Skeletal muscle satellite cell (primary cell): ENCODE data around the gene HINFP.
"Not testable (repeated sequence)": the region's sequence is repeated elsewhere in the genome, so short reads cannot be mapped to it uniquely, and the experiment has no call there.

Source experiments
- H3K27me3 ChIP-seq: 2 replicates; pipeline ENCODE4 v1.7.0; 2013; ENCODE audit warnings: low read length; ENCODE audit not compliant: control insufficient read depth, insufficient read depth
- H3K36me3 ChIP-seq: 2 replicates; pipeline ENCODE4 v1.7.0; 2013; ENCODE audit warnings: mild to moderate bottlenecking, control low read depth, low read length; ENCODE audit not compliant: insufficient read depth
- H3K4me1 ChIP-seq: 2 replicates; pipeline ENCODE4 v1.7.0; 2013; ENCODE audit warnings: low read length; ENCODE audit not compliant: control insufficient read depth, insufficient read depth
- H3K4me2 ChIP-seq: 2 replicates; pipeline ENCODE4 v1.7.0; 2013; ENCODE audit warnings: mild to moderate bottlenecking, low read length
- H3K4me3 ChIP-seq: 2 replicates; pipeline ENCODE4 v1.7.0; 2013; ENCODE audit warnings: low read length
- H3K9ac ChIP-seq: 2 replicates; pipeline ENCODE4 v1.7.0; 2013; ENCODE audit warnings: mild to moderate bottlenecking, low read depth, low read length, moderate library complexity
- H3K9me3 ChIP-seq: replicated peaks from 2 replicates; pipeline ENCODE4 v1.7.0; 2013; ENCODE audit warnings: mild to moderate bottlenecking, control low read depth, low read length

The HINFP gene

GRCh38 chr11:119125821-119126220 lies 4.4 kb downstream of the HINFP start:
- Histone ChIP-seq H3K4me1 (peaks cover 10% of the 10 kb centered on the region), H3K9me3 (no peaks in the 10 kb centered on the region), H3K4me2 (no peak overlapping the region), H3K27me3 (no peaks in the 10 kb centered on the region), H3K36me3 (peaks cover 14% of the 10 kb centered on the region), H3K9ac (no peak overlapping the region), H3K4me3 (no peak overlapping the region)

- Histone ChIP-seq H3K36me3 (peaks cover 22% of the 10 kb centered on the region), H3K27me3 (no peaks in the 10 kb centered on the region), H3K4me2 (no peak overlapping the region), H3K9me3 (no peaks in the 10 kb centered on the region), H3K4me3 (no peak overlapping the region), H3K9ac (no peak overlapping the region), H3K4me1 (peaks cover 7% of the 10 kb centered on the region)
These were observed 5.4 kb downstream of the HINFP start for GRCh38 chr11:119126675-119127268.

DNA sequence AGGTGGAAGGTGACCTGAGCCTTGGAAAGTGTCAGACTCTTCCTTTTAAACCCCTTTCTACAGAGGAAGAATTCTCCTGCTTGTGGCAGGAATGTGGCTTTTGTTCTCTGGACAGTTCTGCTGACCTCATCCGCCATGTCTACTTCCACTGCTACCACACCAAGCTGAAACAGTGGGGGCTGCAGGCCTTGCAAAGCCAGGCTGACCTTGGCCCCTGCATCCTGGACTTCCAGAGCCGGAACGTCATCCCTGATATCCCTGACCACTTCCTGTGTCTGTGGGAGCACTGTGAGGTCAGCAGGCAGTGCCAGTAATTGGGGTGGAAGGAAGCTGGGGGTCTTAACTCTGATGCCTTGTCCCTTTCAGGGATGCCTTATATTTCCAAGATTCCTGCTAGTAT lies 9.3 kb downstream of the HINFP start:
- H3K9me3 ChIP-seq, result no peaks in the 10 kb centered on the region
- H3K4me1 ChIP-seq, result no peaks in the 10 kb centered on the region
- H3K36me3 ChIP-seq, result peaks cover 47% of the 10 kb centered on the region

DNA sequence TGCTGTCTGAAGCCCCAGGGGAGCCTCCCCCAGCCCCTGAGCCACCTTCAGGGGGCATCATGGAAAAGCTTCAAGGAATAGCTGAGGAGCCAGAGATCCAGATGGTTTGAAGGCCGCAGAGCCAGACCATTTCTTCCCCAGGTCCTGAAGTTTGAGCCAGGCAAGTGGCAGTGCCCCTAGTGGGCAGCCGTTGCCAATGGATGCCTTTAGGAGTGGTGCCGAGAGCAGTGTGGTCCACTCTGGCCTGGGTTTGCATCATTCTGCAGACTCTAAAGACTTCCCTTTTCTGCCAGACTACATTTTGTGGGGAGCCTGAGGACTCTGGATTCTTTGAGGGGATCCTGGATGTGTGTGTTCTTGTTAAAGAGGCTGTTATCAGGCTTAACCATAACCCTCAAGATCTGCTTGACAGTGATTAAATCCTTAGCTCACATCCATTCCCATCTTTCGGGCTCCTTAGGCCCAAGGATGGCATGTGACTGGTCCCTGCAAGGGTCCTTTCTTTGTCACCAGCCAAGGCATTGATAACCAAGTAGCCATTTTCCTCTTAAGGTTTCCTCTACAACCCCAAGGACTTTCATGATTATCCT lies 13.1 kb downstream of the HINFP start:
- H3K9me3 ChIP-seq, result no peaks in the 10 kb centered on the region
- no peaks in the 10 kb centered on the region for H3K27me3 ChIP-seq
- H3K4me2 ChIP-seq, result no peak overlapping the region
- H3K4me3 ChIP-seq, result no peak overlapping the region
- no peak overlapping the region for H3K9ac ChIP-seq
- H3K36me3 ChIP-seq, result peaks cover 47% of the 10 kb centered on the region
- no peaks in the 10 kb centered on the region for H3K4me1 ChIP-seq

More for the DNA sequence above, 9.3 kb downstream of the HINFP start:
- no peak overlapping the region for H3K9ac ChIP-seq
- H3K4me2 ChIP-seq, result no peak overlapping the region
- no peaks in the 10 kb centered on the region for H3K27me3 ChIP-seq
- H3K4me3 ChIP-seq, result no peak overlapping the region

DNA sequence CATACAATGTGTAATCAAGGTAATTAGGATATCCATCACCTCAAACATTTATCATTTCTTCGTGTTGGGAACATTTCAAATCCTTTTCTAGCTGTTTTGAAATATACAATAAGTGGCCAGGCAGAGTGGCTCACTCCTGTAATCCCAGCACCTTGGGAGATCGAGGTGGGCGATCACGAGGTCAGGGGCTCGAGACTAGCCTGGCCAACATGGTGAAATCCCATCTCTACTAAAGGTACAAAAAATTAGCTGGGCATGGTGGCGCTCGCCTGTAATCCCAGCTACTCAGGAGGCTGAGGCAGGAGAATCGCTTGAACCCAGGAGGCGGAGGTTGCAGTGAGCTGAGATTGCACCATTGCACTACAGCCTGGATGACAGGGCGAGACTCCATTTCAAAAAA lies 17.9 kb downstream of the HINFP start:
- not testable (repeated sequence) for H3K36me3 ChIP-seq, H3K4me3 ChIP-seq, H3K9ac ChIP-seq, H3K4me2 ChIP-seq, H3K9me3 ChIP-seq, H3K27me3 ChIP-seq, H3K4me1 ChIP-seq

DNA sequence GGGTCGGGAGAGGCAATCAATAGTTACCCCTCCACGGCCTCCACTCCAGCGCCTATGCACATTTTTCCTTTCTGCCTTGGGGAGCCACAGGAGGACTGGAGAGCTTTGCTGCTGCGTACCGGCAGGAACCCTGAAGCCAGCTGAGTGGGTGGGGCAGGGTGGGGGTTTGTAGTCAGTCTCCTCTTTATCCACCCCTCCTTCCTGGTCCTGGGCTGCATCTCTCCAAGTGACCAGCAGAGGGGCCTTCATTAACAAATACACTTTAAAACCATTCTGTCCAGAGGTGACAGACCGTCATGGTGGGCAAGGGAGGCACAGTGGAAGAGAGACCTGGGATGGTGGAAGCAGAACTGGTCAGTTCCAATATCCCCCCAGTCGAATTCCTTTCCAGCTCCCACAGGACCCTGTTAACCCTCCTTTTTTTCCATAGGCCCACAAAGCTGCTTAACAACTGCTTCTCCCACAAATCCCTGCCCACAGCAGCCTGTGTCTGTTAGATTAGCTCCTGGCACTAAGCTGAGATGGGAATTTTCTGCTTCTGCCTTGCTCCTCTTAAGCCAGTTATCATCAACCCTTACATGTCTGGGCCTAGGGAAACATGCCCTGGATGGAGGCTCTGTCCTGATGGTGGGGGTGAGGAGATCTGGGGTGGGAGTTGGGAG lies 23.6 kb downstream of the HINFP start:
- Histone ChIP-seq H3K4me2 (peak overlapping the region; percentile 52), H3K9ac (no peak overlapping the region), H3K36me3 (no peaks in the 10 kb centered on the region), H3K27me3 (peaks cover 15% of the 10 kb centered on the region), H3K4me1 (peaks cover 10% of the 10 kb centered on the region), H3K9me3 (no peaks in the 10 kb centered on the region), H3K4me3 (no peak overlapping the region)

DNA sequence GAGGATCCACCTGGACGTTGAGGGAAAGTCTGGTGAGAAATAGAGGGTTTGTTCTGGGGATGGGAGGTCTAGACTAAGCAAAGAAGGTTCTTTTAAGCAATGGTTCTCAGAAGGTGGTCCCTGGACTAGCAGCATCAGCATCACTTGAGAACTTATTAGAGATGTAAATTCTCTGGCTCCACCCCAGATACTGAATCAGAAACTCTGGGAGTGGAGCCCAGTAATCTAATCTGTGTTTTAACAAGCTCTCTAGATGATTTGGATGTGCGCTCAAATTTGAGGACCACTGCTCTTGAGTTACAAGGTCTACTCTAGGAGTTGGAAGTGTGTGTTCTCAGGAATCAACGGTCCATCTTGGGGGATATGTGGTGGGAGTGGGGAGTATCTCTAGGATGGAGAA lies 24.2 kb downstream of the HINFP start:
- Histone ChIP-seq H3K9me3 (no peaks in the 10 kb centered on the region), H3K27me3 (peaks cover 20% of the 10 kb centered on the region), H3K9ac (no peak overlapping the region), H3K4me3 (no peak overlapping the region), H3K36me3 (no peaks in the 10 kb centered on the region), H3K4me2 (no peak overlapping the region), H3K4me1 (peaks cover 10% of the 10 kb centered on the region)

DNA sequence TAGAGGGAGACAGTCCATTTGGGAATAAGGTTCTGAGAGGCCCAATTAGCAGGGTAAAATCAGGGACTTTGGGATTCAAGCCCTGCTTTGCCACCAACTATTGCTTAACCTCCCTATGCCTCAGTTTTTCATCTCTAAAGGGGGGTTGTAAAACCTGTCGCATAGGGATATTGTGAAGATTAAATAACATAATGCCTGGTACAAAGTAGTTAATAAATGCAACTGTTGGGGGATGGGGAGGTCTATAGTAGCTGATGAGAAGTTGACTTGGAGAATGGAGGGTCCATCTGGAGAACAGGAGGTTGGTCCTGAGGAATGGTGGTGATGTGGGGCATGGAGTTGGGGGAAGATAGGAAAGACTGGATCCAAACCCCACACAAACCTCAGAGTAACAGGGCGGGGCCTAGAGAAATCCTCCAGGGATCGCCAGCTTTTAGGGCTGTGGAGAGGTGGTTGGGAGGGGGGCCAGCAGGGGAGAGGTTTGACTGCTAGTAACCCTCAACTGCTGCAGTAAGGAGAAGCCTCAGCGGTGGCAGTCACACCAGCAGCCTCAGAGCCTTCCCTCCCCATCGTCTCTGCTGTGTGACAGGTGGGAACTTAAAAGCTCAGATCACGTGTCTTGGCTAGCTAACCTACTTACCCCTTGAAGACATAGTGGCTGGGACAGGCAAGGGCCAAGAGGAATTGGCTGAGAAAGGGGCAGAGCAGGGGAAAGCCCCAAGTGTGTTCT lies 26.4 kb downstream of the HINFP start:
- Histone ChIP-seq H3K27me3 (peaks cover 37% of the 10 kb centered on the region), H3K4me3 (no peak overlapping the region), H3K36me3 (no peaks in the 10 kb centered on the region)

DNA sequence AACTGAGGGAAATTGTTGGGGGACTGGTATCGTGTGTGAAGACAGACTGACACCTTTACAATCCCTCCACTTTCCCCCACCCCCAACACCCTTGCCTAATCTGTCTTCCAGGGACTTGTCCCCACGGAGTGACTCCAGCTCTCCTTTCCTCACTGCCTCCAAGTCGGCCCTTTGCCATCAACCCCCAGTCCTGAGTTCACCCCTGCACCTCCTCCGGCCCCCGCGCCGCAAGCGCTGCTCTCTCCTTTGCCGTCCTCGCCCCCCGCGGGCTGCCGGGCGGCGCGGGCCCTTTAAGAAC lies 27.3 kb downstream of the HINFP start:
- Histone ChIP-seq H3K9ac (peak overlapping the region; percentile 49), H3K36me3 (no peaks in the 10 kb centered on the region), H3K4me1 (peaks cover 10% of the 10 kb centered on the region), H3K9me3 (no peaks in the 10 kb centered on the region), H3K27me3 (peaks cover 46% of the 10 kb centered on the region), H3K4me2 (peak overlapping the region; percentile 96), H3K4me3 (peak overlapping the region; percentile 76)

More for the DNA sequence above, 26.4 kb downstream of the HINFP start:
- Histone ChIP-seq H3K4me1 (peaks cover 10% of the 10 kb centered on the region), H3K9me3 (no peaks in the 10 kb centered on the region), H3K9ac (no peak overlapping the region), H3K4me2 (no peak overlapping the region)

- Histone ChIP-seq H3K4me1 (peaks cover 10% of the 10 kb centered on the region), H3K4me2 (peak within 1 kb of the TSS; percentile 96), H3K36me3 (no peaks in the 10 kb centered on the region), H3K27me3 (peaks cover 52% of the 10 kb centered on the region), H3K9me3 (no peaks in the 10 kb centered on the region), H3K9ac (peak within 1 kb of the TSS; percentile 49), H3K4me3 (peak within 1 kb of the TSS; percentile 76)
These were observed 27.8 kb downstream of the HINFP start, which contains the start of gene ABCG4 for GRCh38 chr11:119149018-119149785. ABCG4 (plus strand) TSS chr11:119149052; CDS start chr11:119149966, 914 bp downstream.

- Histone ChIP-seq H3K9ac (no peak overlapping the region), H3K4me3 (no peak overlapping the region), H3K27me3 (peaks cover 57% of the 10 kb centered on the region)
These were observed 28.5 kb downstream of the HINFP start for GRCh38 chr11:119149786-119150275.

More at GRCh38 chr11:119149786-119150275, 28.5 kb downstream of the HINFP start:
- peaks cover 8% of the 10 kb centered on the region for H3K4me1 ChIP-seq
- H3K36me3 ChIP-seq, result no peaks in the 10 kb centered on the region
- H3K4me2 ChIP-seq, result peak overlapping the region; percentile 96
- H3K9me3 ChIP-seq, result no peaks in the 10 kb centered on the region
